ENCODE results near the gene UVRAG.
"Not testable (repeated sequence)": the region's sequence is repeated elsewhere in the genome, so short reads cannot be mapped to it uniquely, and the experiment has no call there.

Gene UVRAG

GRCh38 chr11:75921808-75922207 is 106.8 kb downstream of the UVRAG start:
- DNase-seq (ENCODE audit: low spot score), result no peak

GRCh38 chr11:75924966-75925784 is 110.2 kb downstream of the UVRAG start:
- DNase-seq (ENCODE audit: low spot score), result no peak

- no peak for DNase-seq (ENCODE audit: low spot score)
Measured at GRCh38 chr11:75925785-75926164, 110.8 kb downstream of the UVRAG start.

- DNase-seq (ENCODE audit: low spot score), result no peak
Measured at GRCh38 chr11:75929706-75930105, 114.7 kb downstream of the UVRAG start.

GRCh38 chr11:75930534-75930933 is 115.5 kb downstream of the UVRAG start:
- DNase-seq (ENCODE audit: low spot score), result no peak

GRCh38 chr11:75931124-75931523 is 116.1 kb downstream of the UVRAG start:
- no peak for DNase-seq (ENCODE audit: low spot score)

- DNase-seq (ENCODE audit: low spot score), result not testable (repeated sequence)
Measured at GRCh38 chr11:75933736-75934135, 118.7 kb downstream of the UVRAG start.

GRCh38 chr11:75934851-75935250 is 119.8 kb downstream of the UVRAG start:
- no peak for DNase-seq (ENCODE audit: low spot score)

- DNase-seq (ENCODE audit: low spot score), result no peak
Measured at GRCh38 chr11:75938543-75938942, 123.5 kb downstream of the UVRAG start.

GRCh38 chr11:75939516-75939915 is 124.5 kb downstream of the UVRAG start:
- DNase-seq (ENCODE audit: low spot score), result no peak

- DNase-seq (ENCODE audit: low spot score), result no peak
Measured at GRCh38 chr11:75939992-75940391, 125.0 kb downstream of the UVRAG start.

- no peak for DNase-seq (ENCODE audit: low spot score)
Measured at GRCh38 chr11:75940911-75941310, 125.9 kb downstream of the UVRAG start.

GRCh38 chr11:75944515-75944914 is 129.5 kb downstream of the UVRAG start:
- no peak for DNase-seq (ENCODE audit: low spot score)

- DNase-seq (ENCODE audit: low spot score), result no peak
Measured at GRCh38 chr11:75945446-75945845, 130.4 kb downstream of the UVRAG start.

GRCh38 chr11:75945947-75946346 is 130.9 kb downstream of the UVRAG start:
- no peak for DNase-seq (ENCODE audit: low spot score)

GRCh38 chr11:75946531-75947530 is 131.8 kb downstream of the UVRAG start:
- DNase-seq (ENCODE audit: low spot score), result no peak

- no peak for DNase-seq (ENCODE audit: low spot score)
Measured at GRCh38 chr11:75949023-75949672, 134.1 kb downstream of the UVRAG start.

GRCh38 chr11:75950141-75950540 is 135.1 kb downstream of the UVRAG start:
- no peak for DNase-seq (ENCODE audit: low spot score)

GRCh38 chr11:75954039-75954438 is 139.0 kb downstream of the UVRAG start:
- DNase-seq (ENCODE audit: low spot score), result no peak

- no peak for DNase-seq (ENCODE audit: low spot score)
Measured at GRCh38 chr11:75955443-75955842, 140.4 kb downstream of the UVRAG start.

- DNase-seq (ENCODE audit: low spot score), result no peak
Measured at GRCh38 chr11:75959540-75959939, 144.5 kb downstream of the UVRAG start.

GRCh38 chr11:75964071-75964470 is 149.1 kb downstream of the UVRAG start:
- DNase-seq (ENCODE audit: low spot score), result no peak

Measured in CD4-positive, alpha-beta T cell treated with Interleukin-6 at 100 ng/mL for 8 hours (primary cell).